ENCODE data around the gene PLEKHH2. TPM values are rescaled to one million over a fixed set of nuclear protein-coding genes. Genes with fewer than 3 reads are reported as not detected.

Gene PLEKHH2
- total and polyA plus RNA-seq, 12 donors = 0.23 to 3.1 (median 1.2) TPM

- no peaks in the 10 kb centered on the region for H3K27me3 ChIP-seq
- ATAC-seq = no peak
- H3K4me1 ChIP-seq = no peaks in the 10 kb centered on the region
- no peak for TF ChIP-seq CTCF (IDR thresholded peaks at IDR 0.05)
- 87 to 91% methylated on average over 5 of the region's 5 CpGs for WGBS, 2 donors
- H3K9me3 ChIP-seq = no peaks in the 10 kb centered on the region
- H3K27ac ChIP-seq = no peak overlapping the region
- intact Hi-C loops (cut with DNase I) = loop anchor here in 2 of 10 donors (10.0 kb wide), 1 partner anchor 781 kb away; no protein-coding TSS in a partner anchor
- no peak overlapping the region for H3K4me3 ChIP-seq
- no peaks in the 10 kb centered on the region for H3K36me3 ChIP-seq
- no peak for DNase-seq
These were observed 31.2 kb upstream of the PLEKHH2 start for GRCh38 chr2:43605851-43606250.

DNA sequence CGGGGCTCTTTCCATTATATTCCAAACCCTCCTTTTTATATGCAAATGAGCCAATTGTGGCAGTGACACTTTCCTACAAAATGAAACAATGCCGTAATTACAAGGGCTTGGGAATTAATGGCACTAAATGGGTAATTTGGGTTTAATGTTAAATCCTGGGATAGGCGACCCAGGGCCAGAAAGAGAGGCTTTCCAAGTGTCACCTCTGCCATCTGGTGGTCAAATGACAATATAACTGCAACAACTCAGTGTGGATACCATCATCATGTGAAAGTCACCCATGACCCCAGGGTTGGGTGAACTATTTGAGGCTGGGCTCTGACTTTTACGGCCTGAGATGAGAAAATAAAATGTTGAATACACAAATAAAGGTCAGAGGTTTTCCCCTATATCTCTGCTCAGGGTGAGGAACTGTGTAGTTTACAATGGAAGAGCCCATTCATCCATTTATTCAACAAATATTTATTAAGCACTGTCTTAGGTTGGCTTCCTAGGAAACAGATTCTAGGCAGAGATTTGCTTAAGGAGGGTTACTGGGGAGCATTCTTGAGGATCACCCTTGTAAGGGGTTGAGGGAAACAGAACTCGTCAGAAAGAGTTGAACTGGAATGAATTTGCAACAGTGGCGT, 27.7 kb upstream of the PLEKHH2 start:
- no peaks in the 10 kb centered on the region for H3K36me3 ChIP-seq
- TF ChIP-seq CTCF (IDR thresholded peaks at IDR 0.05) = peak; percentile 47 to 80 (median 69)
- 40 to 48% methylated on average over 6 of the region's 6 CpGs for WGBS, 2 donors
- H3K27ac ChIP-seq = no peak overlapping the region
- no peaks in the 10 kb centered on the region for H3K27me3 ChIP-seq
- no peaks in the 10 kb centered on the region for H3K9me3 ChIP-seq
- intact Hi-C loops (cut with DNase I) = loop anchor here in 3 of 10 donors (1.0 to 10.0 kb wide), 2 partner anchors 782 to 785 kb away; no protein-coding TSS in a partner anchor
- DNase-seq (peak in 1 of 2 donors; percentile 40), ATAC-seq (peak in 7 of 8 donors; percentile 44 to 76 (median 65))
- no peaks in the 10 kb centered on the region for H3K4me1 ChIP-seq
- no peak overlapping the region for H3K4me3 ChIP-seq

GRCh38 chr2:43610361-43610760, 26.7 kb upstream of the PLEKHH2 start:
- no peak for TF ChIP-seq CTCF (IDR thresholded peaks at IDR 0.05)
- Histone ChIP-seq H3K4me3 (no peak overlapping the region), H3K27me3 (no peaks in the 10 kb centered on the region), H3K4me1 (no peaks in the 10 kb centered on the region), H3K9me3 (no peaks in the 10 kb centered on the region), H3K27ac (no peak overlapping the region), H3K36me3 (no peaks in the 10 kb centered on the region)
- intact Hi-C loops (cut with DNase I) = loop anchor here in 4 of 10 donors (10.0 kb wide), 4 partner anchors 164 to 274 kb away; partner anchors contain the start of gene DYNC2LI1 (in 2 of the 4)
- ATAC-seq (no peak), DNase-seq (no peak)
- WGBS, 2 donors = 90 to 97% methylated on average over 4 of the region's 4 CpGs

DNA sequence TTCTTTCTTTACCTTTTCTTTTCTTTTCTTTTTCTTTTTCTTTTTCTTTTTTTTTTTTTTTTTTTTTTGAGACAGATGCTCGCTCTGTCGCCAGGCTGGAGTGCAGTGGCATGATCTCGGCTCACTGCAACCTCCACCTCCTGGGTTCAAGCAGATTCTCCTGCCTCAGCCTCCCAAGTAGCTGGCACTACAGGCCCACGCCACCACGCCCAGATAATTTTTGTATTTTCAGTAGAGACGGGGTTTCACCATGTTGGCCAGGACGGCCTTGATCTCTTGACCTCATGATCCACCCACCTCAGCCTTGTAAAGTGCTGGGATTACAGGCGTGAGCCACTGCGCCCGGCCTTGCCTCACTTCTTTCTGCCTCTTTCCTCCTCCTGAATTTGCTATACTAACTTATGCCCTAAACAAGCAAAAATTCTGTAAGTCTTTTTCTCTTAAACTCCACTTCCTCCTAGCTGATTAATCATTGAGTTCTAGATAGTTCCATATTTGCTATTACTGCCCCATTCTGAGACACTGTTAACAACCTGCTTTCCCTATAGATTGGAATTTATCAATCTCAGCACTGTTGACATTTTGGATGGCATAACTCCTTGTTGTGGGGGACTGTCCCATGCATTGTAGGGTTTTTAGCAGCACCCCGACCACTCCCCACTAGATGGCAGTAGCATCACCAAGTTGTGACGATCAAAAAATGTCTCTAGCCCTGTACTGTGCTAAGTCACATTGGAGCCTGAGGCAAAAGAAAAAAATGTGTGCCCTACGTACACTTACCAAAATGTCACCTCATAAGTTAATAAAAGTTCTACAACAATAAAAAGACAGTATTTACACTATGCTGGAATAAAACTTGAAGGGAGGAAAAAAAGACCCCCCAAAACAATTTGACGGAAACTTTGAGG, 24.8 kb upstream of the PLEKHH2 start:
- TF ChIP-seq CTCF (IDR thresholded peaks at IDR 0.05) = peak; percentile 60 to 86 (median 80)
- no peaks in the 10 kb centered on the region for H3K4me1 ChIP-seq
- H3K27me3 ChIP-seq = peaks cover 0 to 4% (median 0%) of the 10 kb centered on the region in 7 donors
- no peak overlapping the region for H3K4me3 ChIP-seq
- H3K36me3 ChIP-seq = no peaks in the 10 kb centered on the region
- no peak overlapping the region for H3K27ac ChIP-seq
- ATAC-seq (peak; percentile 81 to 96 (median 90)), DNase-seq (peak; percentile 33 to 72)
- no peaks in the 10 kb centered on the region for H3K9me3 ChIP-seq
- intact Hi-C loops (cut with DNase I) = loop anchor here in 4 of 10 donors (10.0 kb wide), 4 partner anchors 163 to 273 kb away; partner anchors contain the start of gene DYNC2LI1 (in 2 of the 4)
- 65 to 67% methylated on average over 14 of the region's 14 CpGs for whole genome bisulfite sequencing, 2 donors
